Measurements from ENCODE around the gene RGSL1. TPM values are rescaled to one million over a fixed set of nuclear protein-coding genes. Genes with fewer than 3 reads are reported as not detected.

Gene RGSL1
- total RNA-seq: not detected
- not detected for polyA plus RNA-seq

DNA sequence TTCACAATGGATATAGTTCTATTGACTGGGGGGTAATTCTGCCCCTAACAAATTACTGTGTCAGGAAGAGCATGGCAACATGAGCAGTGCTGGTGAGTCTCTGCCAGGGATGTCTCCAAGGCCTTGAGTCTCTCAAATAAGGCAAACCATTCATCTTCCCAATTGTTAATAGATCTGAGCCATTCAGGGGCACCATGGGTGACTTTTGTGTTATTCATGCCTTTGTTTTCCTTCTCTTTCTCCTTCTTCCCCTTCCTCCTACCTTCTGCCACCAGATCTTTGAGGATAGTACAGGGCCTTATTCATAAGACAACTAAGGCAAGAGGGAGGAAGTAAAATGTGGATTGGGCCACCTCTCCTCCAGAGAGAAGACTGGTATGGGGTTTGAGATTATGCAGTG lies at the start of gene RGSL1:
TSS of gene RGSL1 (plus strand) at position 60 of the 400 bp plus-strand sequence. CDS start at position 80, 20 bp downstream.
- Histone ChIP-seq H3K27me3 (no peaks in the 10 kb centered on the region), H3K4me1 (no peaks in the 10 kb centered on the region), H3K36me3 (no peaks in the 10 kb centered on the region), H3K27ac (no peak within 1 kb of the TSS), H3K4me3 (no peak within 1 kb of the TSS), H3K9me3 (no peaks in the 10 kb centered on the region)
- intact Hi-C loops (cut with DNase I): no loop called here
- DNase-seq (no peak), FAIRE-seq (no peak), ATAC-seq (no peak)
- TF ChIP-seq CTCF (IDR thresholded peaks at IDR 0.05): no peak

- no peak for FAIRE-seq
- Histone ChIP-seq H3K4me3 (no peak within 1 kb of the TSS), H3K4me1 (peaks cover 0 to 3% (median 0%) of the 10 kb centered on the region in 3 donors), H3K27me3 (no peaks in the 10 kb centered on the region), H3K36me3 (no peaks in the 10 kb centered on the region), H3K27ac (no peak within 1 kb of the TSS), H3K9me3 (no peaks in the 10 kb centered on the region)
- DNase-seq: no peak
- WGBS, 2 donors: 86 to 88% methylated on average over 4 of the region's 4 CpGs
- intact Hi-C loops (cut with DNase I): loop anchor here in 1 of 3 donors (5.0 kb wide), 1 partner anchor 318 kb away; no protein-coding TSS in a partner anchor
- ATAC-seq: no peak
- TF ChIP-seq CTCF (IDR thresholded peaks at IDR 0.05): no peak
These were observed 49.4 kb upstream of the RGSL1 start, which contains the start of gene TEDDM1 for GRCh38 chr1:182400567-182400966. Gene TEDDM1 (minus strand): TSS chr1:182400667. CDS start chr1:182400485, 182 bp downstream.

DNA sequence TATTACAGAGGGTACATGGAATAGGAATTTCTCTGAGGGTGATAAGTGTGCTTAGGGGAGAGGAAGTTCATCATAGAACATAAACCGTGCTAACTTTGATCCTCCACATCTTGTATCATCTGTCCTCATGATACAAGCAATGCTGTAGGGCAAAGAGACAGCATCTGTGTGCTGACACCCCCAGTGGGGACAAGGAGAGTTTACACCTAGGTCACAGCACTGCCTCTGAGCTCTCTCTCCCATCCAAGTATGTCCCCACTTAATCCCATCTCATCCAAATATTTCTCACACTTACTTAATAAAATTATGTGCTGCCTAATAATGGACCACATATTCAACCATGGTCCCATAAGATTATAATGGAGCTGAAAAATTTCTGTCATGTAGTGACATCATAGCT lies 45.2 kb upstream of the RGSL1 start:
- Histone ChIP-seq H3K27ac (no peak overlapping the region), H3K4me1 (peaks cover 0 to 7% (median 0%) of the 10 kb centered on the region in 3 donors), H3K9me3 (no peaks in the 10 kb centered on the region), H3K36me3 (no peaks in the 10 kb centered on the region), H3K27me3 (no peaks in the 10 kb centered on the region), H3K4me3 (no peak overlapping the region)
- DNase-seq: no peak
- 58 to 74% methylated on average over 1 of the region's 1 CpG for WGBS, 2 donors
- intact Hi-C loops (cut with DNase I): loop anchor here in 2 of 3 donors (5.0 kb wide), 2 partner anchors 262 to 322 kb away; no protein-coding TSS in a partner anchor
- no peak for ATAC-seq
- TF ChIP-seq CTCF (IDR thresholded peaks at IDR 0.05): no peak
- no peak for FAIRE-seq

- H3K27me3 ChIP-seq: no peaks in the 10 kb centered on the region
- FAIRE-seq (no peak), DNase-seq (no peak), ATAC-seq (no peak)
- H3K4me1 ChIP-seq: peaks cover 0 to 7% (median 0%) of the 10 kb centered on the region in 3 donors
- H3K4me3 ChIP-seq: no peak overlapping the region
- 86 to 100% methylated on average over 1 of the region's 1 CpG for WGBS, 2 donors
- H3K36me3 ChIP-seq: no peaks in the 10 kb centered on the region
- H3K27ac ChIP-seq: no peak overlapping the region
- no peak for TF ChIP-seq CTCF (IDR thresholded peaks at IDR 0.05)
- intact Hi-C loops (cut with DNase I): loop anchor here in 1 of 3 donors (5.0 kb wide), 1 partner anchor 263 kb away; no protein-coding TSS in a partner anchor
- no peaks in the 10 kb centered on the region for H3K9me3 ChIP-seq
These were observed 44.4 kb upstream of the RGSL1 start for GRCh38 chr1:182405578-182405977.

DNA sequence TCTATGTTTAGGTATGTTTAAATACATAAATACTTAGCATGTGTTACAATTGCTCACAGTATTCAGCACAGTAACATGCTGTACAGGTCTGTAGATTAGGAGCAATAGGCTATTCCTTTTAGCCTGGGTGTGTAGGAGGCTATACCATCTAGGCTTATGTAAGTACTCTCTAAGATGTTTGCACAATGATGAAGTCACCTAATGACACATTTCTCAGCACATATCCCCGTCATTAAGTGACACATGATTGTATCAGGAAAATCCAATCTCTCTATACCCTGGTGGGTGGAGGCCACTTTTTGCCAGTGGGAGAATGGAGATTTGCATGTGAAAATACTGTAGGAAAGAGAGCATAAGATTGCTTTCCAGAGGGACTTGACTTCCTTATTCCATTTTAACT lies 43.9 kb upstream of the RGSL1 start:
- Histone ChIP-seq H3K4me3 (no peak overlapping the region), H3K27ac (no peak overlapping the region), H3K27me3 (no peaks in the 10 kb centered on the region), H3K9me3 (no peaks in the 10 kb centered on the region), H3K36me3 (no peaks in the 10 kb centered on the region), H3K4me1 (peaks cover 0 to 11% (median 0%) of the 10 kb centered on the region in 3 donors)
- ATAC-seq (no peak), DNase-seq (no peak), FAIRE-seq (no peak)
- intact Hi-C loops (cut with DNase I): loop anchor here in 1 of 3 donors (5.0 kb wide), 1 partner anchor 264 kb away; no protein-coding TSS in a partner anchor
- WGBS, 2 donors: 60 to 65% methylated on average over 1 of the region's 1 CpG
- no peak for TF ChIP-seq CTCF (IDR thresholded peaks at IDR 0.05)
